Liver (tissue), 9 donors: ENCODE data around the gene CDC25A. TPM values are rescaled to one million over a fixed set of nuclear protein-coding genes. Genes with fewer than 3 reads are reported as not detected.

ENCODE experiments used
- DNase-seq: peaks from one replicate; pipeline ENCODE4 v3.0.0-alpha.2; 2017; ENCODE audit warnings: low spot score
- H3K27ac ChIP-seq, 2 donors: one replicate each; pipeline ENCODE4 v1.7.0; 2013; ENCODE audit warnings: inconsistent platforms in 2 of 2, low read length in 2 of 2, control low read depth in 1 of 2, low read depth in 1 of 2, mild to moderate bottlenecking in 1 of 2
- H3K27me3 ChIP-seq, 4 donors: one replicate each; pipeline versions ENCODE4 v1.6.1 to v1.7.0; 2013; ENCODE audit warnings: low read length in 3 of 4, inconsistent platforms in 1 of 4, mild to moderate bottlenecking in 1 of 4, moderate library complexity in 1 of 4; ENCODE audit not compliant: control insufficient read depth in 4 of 4, insufficient read depth in 4 of 4
- H3K36me3 ChIP-seq, 4 donors: one replicate each; pipeline versions ENCODE4 v1.6.1 to v1.7.0; 2013; ENCODE audit warnings: low read length in 3 of 4, mild to moderate bottlenecking in 3 of 4, low read depth in 1 of 4, moderate library complexity in 1 of 4; ENCODE audit not compliant: control insufficient read depth in 4 of 4, insufficient read depth in 3 of 4
- H3K4me1 ChIP-seq, 4 donors: one replicate each; pipeline versions ENCODE4 v1.6.1 to v1.7.0; 2013; ENCODE audit warnings: low read length in 3 of 4, mild to moderate bottlenecking in 3 of 4, moderate library complexity in 1 of 4; ENCODE audit not compliant: control insufficient read depth in 4 of 4, insufficient read depth in 4 of 4
- H3K4me3 ChIP-seq, 3 donors: one replicate each; pipeline versions ENCODE4 v1.6.1 to v1.7.0; 2013; ENCODE audit warnings: low read length in 3 of 3, control low read depth in 1 of 3, low read depth in 1 of 3, mild to moderate bottlenecking in 1 of 3
- H3K9ac ChIP-seq, 2 donors: one replicate each; pipeline ENCODE4 v1.7.0; 2013; ENCODE audit warnings: low read length in 2 of 2, mild to moderate bottlenecking in 2 of 2, moderate library complexity in 2 of 2, control low read depth in 1 of 2, low read depth in 1 of 2
- H3K9me3 ChIP-seq, 4 donors: one replicate each; pipeline versions ENCODE4 v1.6.1 to v1.7.0; 2013; ENCODE audit warnings: low read length in 3 of 4; ENCODE audit not compliant: control insufficient read depth in 4 of 4
- EGR1 ChIP-seq, 2 donors: IDR thresholded peaks; 2 replicates each; pipeline ENCODE4 v1.6.1; 2016 to 2018; ENCODE audit warnings: antibody characterized with exemption in 2 of 2, low read depth in 2 of 2
- FOXA1 ChIP-seq: IDR thresholded peaks from 2 replicates; pipeline ENCODE4 v1.6.1; 2016; ENCODE audit warnings: antibody characterized with exemption
- FOXA2 ChIP-seq: IDR thresholded peaks from 2 replicates; pipeline ENCODE4 v1.6.1; 2016; ENCODE audit warnings: antibody characterized with exemption
- GABPA ChIP-seq, 2 donors: IDR thresholded peaks in 1 of 2; conservative IDR thresholded peaks in 1 of 2; 2 replicates each; pipeline ENCODE4 v1.6.1; 2016; ENCODE audit warnings: antibody characterized with exemption in 2 of 2, mild to moderate bottlenecking in 1 of 2, moderate library complexity in 1 of 2
- HNF4A ChIP-seq, 2 donors: conservative IDR thresholded peaks; 2 replicates each; pipeline ENCODE4 v1.6.1; 2016; ENCODE audit warnings: antibody characterized with exemption in 2 of 2, mild to moderate bottlenecking in 2 of 2
- JUND ChIP-seq, 2 donors: IDR thresholded peaks; 2 replicates each; pipeline ENCODE4 v1.6.1; 2016; ENCODE audit warnings: antibody characterized with exemption in 2 of 2
- NR2F2 ChIP-seq: IDR thresholded peaks from 2 replicates; pipeline ENCODE4 v1.6.1; 2016; ENCODE audit warnings: antibody characterized with exemption
- RAD21 ChIP-seq, 2 donors: IDR thresholded peaks; 2 replicates each; pipeline ENCODE4 v1.6.1; 2016; ENCODE audit warnings: antibody characterized with exemption in 2 of 2, mild to moderate bottlenecking in 2 of 2
- RXRA ChIP-seq, 2 donors: IDR thresholded peaks; 2 replicates each; pipeline ENCODE4 v1.6.1; 2017 to 2018; ENCODE audit warnings: antibody characterized with exemption in 2 of 2, mild to moderate bottlenecking in 1 of 2
- SP1 ChIP-seq: IDR thresholded peaks from 2 replicates; pipeline ENCODE4 v1.6.1; 2018; ENCODE audit warnings: antibody characterized with exemption, mild to moderate bottlenecking
- TAF1 ChIP-seq: conservative IDR thresholded peaks from 2 replicates; pipeline ENCODE4 v1.6.1; 2016; ENCODE audit warnings: antibody characterized with exemption, mild to moderate bottlenecking
- YY1 ChIP-seq: IDR thresholded peaks from 2 replicates; pipeline ENCODE4 v1.6.1; 2016; ENCODE audit warnings: antibody characterized with exemption, mild to moderate bottlenecking
- WGBS: extraction: QIAGEN DNeasy Blood & Tissue Kit; methylation state at CpG from one replicate; pipeline ENCODE4 v1.1.7; 2013; 5-methylcytosine and 5-hydroxymethylcytosine counted together
- polyA plus RNA-seq, 2 donors: library from polyadenylated mRNA; stranded (reverse) in 1 of 2; unstranded in 1 of 2; fragments of 200-250 nt in 1 of 2; fragments of >200 nt in 1 of 2; fragmentation: Nextera tagmentation in 1 of 2; extraction: Ambion mirVana in 1 of 2; gene quantifications; one replicate each; pipeline versions ENCODE4 v1.2.1 to v1.2.3, GENCODE V29; 2013 to 2015
- total RNA-seq, 2 donors: library from RNA; depleted of rRNA; stranded (reverse); fragments of >200 nt; gene quantifications; one replicate each; pipeline ENCODE4 v1.2.3, GENCODE V29; 2014
- TF ChIP-seq, protein P1 (sequence below): fragments of 150-350 bp; IDR thresholded peaks from 2 replicates; pipeline ENCODE4 v1.5.1; 2017; ENCODE audit warnings: improper control_type of control experiment, low read depth, low read length; ENCODE audit not compliant: missing input control
- TF ChIP-seq, protein P2 (sequence below): IDR thresholded peaks from 2 replicates; pipeline ENCODE4 v1.6.1; 2016; ENCODE audit warnings: antibody characterized with exemption
- TF ChIP-seq, protein P3 (sequence below): IDR thresholded peaks from 2 replicates; pipeline ENCODE4 v1.6.1; 2016; ENCODE audit warnings: antibody characterized with exemption
- TF ChIP-seq, protein P4 (sequence below): IDR thresholded peaks from 2 replicates; pipeline ENCODE4 v1.6.1; 2016; ENCODE audit warnings: antibody characterized with exemption
- TF ChIP-seq, protein P5 (sequence below): IDR thresholded peaks from 2 replicates; pipeline ENCODE4 v1.6.1; 2016; ENCODE audit warnings: antibody characterized with exemption, mild to moderate bottlenecking
- donor health status: healthy.
- donor health status: healthy.
- donor health status: healthy.
- donor health status: healthy.
- donor health status: healthy.

Gene CDC25A
- total and polyA plus RNA-seq, 4 donors, result 0.18 to 29.6 (median 0.60) TPM

DNA sequence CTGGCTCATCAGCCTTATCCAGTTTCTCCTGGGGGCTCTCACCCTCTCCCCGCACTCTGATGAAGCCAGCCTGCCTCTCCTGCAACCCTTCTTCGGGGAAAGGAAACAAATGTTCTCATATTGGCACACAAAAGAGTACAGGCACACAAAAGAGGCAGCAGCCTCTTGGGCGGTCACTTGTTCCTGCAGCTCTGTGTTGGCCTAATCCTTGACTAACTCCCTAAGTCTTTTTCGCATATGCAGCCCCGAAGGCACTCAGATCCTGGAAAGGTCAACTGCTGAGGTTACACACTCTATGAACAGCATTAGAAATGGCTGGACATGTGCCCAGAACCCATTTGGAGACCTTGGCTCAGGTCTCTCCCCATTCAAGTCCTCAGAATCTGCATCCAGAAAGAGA is 27.7 kb upstream of the CDC25A start:
- Histone ChIP-seq H3K4me3 (no peak overlapping the region), H3K4me1 (peaks cover 0 to 7% (median 0%) of the 10 kb centered on the region in 4 donors), H3K27ac (peak overlapping the region in 1 of 2 donors; percentile 37), H3K36me3 (no peaks in the 10 kb centered on the region), H3K27me3 (no peaks in the 10 kb centered on the region), H3K9ac (no peak overlapping the region), H3K9me3 (no peaks in the 10 kb centered on the region)
- WGBS, result 76% methylated on average over 5 of the region's 5 CpGs
- DNase-seq, result no peak
- TF ChIP-seq EGR1 (IDR thresholded peaks at IDR 0.05; ENCODE audit: low read depth in 2 of 2), result no peak
- TF ChIP-seq, protein P1, sequence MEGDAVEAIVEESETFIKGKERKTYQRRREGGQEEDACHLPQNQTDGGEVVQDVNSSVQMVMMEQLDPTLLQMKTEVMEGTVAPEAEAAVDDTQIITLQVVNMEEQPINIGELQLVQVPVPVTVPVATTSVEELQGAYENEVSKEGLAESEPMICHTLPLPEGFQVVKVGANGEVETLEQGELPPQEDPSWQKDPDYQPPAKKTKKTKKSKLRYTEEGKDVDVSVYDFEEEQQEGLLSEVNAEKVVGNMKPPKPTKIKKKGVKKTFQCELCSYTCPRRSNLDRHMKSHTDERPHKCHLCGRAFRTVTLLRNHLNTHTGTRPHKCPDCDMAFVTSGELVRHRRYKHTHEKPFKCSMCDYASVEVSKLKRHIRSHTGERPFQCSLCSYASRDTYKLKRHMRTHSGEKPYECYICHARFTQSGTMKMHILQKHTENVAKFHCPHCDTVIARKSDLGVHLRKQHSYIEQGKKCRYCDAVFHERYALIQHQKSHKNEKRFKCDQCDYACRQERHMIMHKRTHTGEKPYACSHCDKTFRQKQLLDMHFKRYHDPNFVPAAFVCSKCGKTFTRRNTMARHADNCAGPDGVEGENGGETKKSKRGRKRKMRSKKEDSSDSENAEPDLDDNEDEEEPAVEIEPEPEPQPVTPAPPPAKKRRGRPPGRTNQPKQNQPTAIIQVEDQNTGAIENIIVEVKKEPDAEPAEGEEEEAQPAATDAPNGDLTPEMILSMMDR, result no peak
- TF ChIP-seq, protein P2, sequence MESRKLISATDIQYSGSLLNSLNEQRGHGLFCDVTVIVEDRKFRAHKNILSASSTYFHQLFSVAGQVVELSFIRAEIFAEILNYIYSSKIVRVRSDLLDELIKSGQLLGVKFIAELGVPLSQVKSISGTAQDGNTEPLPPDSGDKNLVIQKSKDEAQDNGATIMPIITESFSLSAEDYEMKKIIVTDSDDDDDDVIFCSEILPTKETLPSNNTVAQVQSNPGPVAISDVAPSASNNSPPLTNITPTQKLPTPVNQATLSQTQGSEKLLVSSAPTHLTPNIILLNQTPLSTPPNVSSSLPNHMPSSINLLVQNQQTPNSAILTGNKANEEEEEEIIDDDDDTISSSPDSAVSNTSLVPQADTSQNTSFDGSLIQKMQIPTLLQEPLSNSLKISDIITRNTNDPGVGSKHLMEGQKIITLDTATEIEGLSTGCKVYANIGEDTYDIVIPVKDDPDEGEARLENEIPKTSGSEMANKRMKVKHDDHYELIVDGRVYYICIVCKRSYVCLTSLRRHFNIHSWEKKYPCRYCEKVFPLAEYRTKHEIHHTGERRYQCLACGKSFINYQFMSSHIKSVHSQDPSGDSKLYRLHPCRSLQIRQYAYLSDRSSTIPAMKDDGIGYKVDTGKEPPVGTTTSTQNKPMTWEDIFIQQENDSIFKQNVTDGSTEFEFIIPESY, result no peak
- TF ChIP-seq, protein P3, sequence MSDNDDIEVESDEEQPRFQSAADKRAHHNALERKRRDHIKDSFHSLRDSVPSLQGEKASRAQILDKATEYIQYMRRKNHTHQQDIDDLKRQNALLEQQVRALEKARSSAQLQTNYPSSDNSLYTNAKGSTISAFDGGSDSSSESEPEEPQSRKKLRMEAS, result no peak
- no peak for TF ChIP-seq RAD21 (IDR thresholded peaks at IDR 0.05)
- no peak for TF ChIP-seq FOXA1

DNA sequence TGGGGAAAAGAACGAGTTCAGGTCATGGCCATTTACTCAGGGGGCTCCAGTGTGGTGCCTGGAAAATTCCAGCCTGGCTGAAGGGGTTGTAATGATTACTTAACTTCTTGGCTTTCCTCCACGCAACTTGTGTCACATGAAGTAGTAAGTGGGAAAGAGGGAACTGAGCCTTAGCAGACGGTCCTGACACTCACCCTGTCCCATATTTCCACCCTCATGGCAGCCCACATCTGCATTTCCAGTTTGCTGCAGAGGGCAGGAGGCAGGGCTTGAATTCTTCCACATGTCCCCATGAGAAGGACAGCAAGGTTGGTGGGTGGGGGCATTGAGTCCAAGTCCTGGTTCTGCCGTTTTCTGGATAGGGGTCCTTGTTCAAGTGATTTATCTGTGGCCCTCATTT is 27.2 kb upstream of the CDC25A start:
- Histone ChIP-seq H3K4me3 (no peak overlapping the region), H3K36me3 (no peaks in the 10 kb centered on the region), H3K27me3 (no peaks in the 10 kb centered on the region), H3K9ac (no peak overlapping the region), H3K27ac (peak overlapping the region in 1 of 2 donors; percentile 37), H3K9me3 (no peaks in the 10 kb centered on the region), H3K4me1 (peaks cover 0 to 7% (median 0%) of the 10 kb centered on the region in 4 donors)
- TF ChIP-seq RAD21 (IDR thresholded peaks at IDR 0.05), result no peak
- no peak for TF ChIP-seq RXRA (IDR thresholded peaks at IDR 0.05)
- no peak for TF ChIP-seq SP1
- TF ChIP-seq GABPA (IDR thresholded peaks at IDR 0.05 in 1 of 2, conservative IDR thresholded peaks at IDR 0.05 in 1 of 2), result no peak
- 42% methylated on average over 4 of the region's 4 CpGs for WGBS
- no peak for DNase-seq

DNA sequence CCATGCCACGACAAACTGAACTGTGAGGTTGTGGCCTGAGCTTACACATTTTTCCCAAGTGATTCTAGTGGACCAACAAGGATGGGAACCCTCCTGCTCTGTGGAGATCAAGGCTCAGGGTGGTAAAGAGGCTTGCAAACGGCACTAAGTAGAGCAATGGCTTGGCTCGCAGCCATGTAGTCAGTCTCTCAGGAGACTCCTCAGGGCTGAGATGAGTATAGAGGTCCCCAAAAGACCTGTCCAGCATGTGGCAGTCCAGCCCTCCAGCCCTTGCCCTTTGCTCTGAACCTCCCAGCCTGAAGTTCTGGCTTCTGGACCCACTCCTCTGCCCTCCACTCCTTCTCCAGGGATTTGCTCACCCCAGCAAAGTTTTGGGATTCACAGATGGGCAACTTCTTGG is 26.8 kb upstream of the CDC25A start:
- DNase-seq, result no peak
- Histone ChIP-seq H3K9ac (no peak overlapping the region), H3K9me3 (no peaks in the 10 kb centered on the region), H3K27me3 (no peaks in the 10 kb centered on the region), H3K4me1 (peaks cover 0 to 7% (median 0%) of the 10 kb centered on the region in 4 donors), H3K36me3 (no peaks in the 10 kb centered on the region), H3K4me3 (no peak overlapping the region), H3K27ac (no peak overlapping the region)
- 61% methylated on average over 3 of the region's 3 CpGs for whole genome bisulfite sequencing
- TF ChIP-seq GABPA (IDR thresholded peaks at IDR 0.05 in 1 of 2, conservative IDR thresholded peaks at IDR 0.05 in 1 of 2) (no peak), EGR1 (IDR thresholded peaks at IDR 0.05; ENCODE audit: low read depth in 2 of 2) (no peak), TAF1 (no peak), RXRA (IDR thresholded peaks at IDR 0.05) (no peak), FOXA2 (no peak), HNF4A (conservative IDR thresholded peaks at IDR 0.05) (no peak), JUND (IDR thresholded peaks at IDR 0.05) (no peak), FOXA1 (no peak), NR2F2 (no peak), YY1 (no peak)
- TF ChIP-seq, protein P4, sequence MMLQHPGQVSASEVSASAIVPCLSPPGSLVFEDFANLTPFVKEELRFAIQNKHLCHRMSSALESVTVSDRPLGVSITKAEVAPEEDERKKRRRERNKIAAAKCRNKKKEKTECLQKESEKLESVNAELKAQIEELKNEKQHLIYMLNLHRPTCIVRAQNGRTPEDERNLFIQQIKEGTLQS, result no peak
- TF ChIP-seq, protein P5, sequence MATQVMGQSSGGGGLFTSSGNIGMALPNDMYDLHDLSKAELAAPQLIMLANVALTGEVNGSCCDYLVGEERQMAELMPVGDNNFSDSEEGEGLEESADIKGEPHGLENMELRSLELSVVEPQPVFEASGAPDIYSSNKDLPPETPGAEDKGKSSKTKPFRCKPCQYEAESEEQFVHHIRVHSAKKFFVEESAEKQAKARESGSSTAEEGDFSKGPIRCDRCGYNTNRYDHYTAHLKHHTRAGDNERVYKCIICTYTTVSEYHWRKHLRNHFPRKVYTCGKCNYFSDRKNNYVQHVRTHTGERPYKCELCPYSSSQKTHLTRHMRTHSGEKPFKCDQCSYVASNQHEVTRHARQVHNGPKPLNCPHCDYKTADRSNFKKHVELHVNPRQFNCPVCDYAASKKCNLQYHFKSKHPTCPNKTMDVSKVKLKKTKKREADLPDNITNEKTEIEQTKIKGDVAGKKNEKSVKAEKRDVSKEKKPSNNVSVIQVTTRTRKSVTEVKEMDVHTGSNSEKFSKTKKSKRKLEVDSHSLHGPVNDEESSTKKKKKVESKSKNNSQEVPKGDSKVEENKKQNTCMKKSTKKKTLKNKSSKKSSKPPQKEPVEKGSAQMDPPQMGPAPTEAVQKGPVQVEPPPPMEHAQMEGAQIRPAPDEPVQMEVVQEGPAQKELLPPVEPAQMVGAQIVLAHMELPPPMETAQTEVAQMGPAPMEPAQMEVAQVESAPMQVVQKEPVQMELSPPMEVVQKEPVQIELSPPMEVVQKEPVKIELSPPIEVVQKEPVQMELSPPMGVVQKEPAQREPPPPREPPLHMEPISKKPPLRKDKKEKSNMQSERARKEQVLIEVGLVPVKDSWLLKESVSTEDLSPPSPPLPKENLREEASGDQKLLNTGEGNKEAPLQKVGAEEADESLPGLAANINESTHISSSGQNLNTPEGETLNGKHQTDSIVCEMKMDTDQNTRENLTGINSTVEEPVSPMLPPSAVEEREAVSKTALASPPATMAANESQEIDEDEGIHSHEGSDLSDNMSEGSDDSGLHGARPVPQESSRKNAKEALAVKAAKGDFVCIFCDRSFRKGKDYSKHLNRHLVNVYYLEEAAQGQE, result no peak
- TF ChIP-seq, protein P2, result no peak
